HG03571 (cell line): ENCODE results near the gene TMPRSS5.
"Not testable (repeated sequence)": the region's sequence is repeated elsewhere in the genome, so short reads cannot be mapped to it uniquely, and the experiment has no call there.

Experiments used
- ATAC-seq: cut with Tn5 transposase; IDR thresholded peaks from one replicate; pipeline ENCODE4 v1.9.1; 2021; ENCODE audit not compliant: unreplicated experiment

The TMPRSS5 gene

DNA sequence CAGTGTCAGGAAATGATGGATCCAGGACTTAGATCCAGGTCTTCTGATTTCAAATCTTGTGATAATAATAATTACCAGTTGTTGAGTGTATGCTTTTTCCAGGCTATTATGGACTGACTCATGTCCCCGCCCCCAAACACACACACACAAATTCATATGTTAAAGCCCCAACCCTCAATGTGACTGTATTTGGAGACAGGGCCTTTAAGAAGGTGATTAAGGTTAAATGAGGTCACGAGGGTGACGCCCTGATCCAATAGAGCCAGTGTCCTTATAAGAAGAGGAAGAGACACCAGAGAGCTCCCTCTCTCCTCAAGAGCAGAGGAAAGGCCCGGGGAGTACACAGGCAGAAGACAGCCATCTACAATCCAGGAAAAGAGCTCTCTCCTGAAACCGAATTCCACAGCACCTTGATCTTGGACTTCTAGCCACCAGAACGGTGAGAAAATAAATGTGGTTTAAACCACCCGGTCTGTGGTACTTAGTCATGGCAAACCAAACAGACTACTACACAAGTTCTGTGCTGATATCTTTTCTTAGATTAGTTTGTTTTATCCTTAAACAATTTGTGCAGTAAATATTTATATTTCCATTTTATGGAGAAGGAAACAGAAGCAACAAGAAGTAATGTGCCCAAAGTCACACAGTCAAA is 8.2 kb downstream of the TMPRSS5 start:
- ATAC-seq: no peak

DNA sequence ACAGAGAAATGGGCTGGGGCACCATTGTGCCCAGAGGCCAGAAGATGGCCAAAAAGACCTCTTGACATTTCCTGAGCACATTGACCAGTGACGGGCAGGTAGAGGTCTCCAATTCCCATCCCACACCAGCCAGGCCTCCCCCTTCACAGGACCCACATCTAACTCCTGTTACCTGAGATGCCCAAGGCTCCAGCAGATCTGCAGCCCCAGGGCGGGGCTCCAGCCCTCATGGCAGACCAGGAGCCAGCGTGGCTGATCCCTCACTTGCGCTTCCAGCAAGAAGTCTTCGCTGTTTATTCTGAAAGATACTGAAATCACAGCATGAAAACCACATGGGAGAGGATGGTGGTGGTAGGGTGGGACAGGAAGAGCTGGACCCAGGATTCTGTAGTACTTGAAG is 9.0 kb downstream of the TMPRSS5 start:
- ATAC-seq: no peak

DNA sequence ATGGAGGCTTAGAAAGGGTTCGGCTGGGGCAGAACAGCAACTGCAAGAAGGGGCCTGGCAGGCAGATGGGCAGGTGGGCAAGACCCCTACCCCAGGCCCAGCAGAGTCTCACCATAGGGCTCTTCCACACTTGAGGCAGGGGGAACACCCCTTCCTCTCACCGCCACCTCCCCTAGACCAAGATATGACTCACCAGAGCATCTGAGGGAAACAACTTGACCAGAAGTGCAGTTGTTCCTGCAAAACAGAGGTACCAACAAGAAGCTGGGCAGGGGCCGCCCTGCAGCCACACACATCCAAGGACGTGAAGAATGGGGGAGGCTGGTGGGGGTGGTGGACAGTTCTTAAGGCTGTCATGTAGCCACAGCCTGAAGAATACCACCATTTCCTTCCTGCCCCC is 10.9 kb downstream of the TMPRSS5 start:
- no peak for ATAC-seq

DNA sequence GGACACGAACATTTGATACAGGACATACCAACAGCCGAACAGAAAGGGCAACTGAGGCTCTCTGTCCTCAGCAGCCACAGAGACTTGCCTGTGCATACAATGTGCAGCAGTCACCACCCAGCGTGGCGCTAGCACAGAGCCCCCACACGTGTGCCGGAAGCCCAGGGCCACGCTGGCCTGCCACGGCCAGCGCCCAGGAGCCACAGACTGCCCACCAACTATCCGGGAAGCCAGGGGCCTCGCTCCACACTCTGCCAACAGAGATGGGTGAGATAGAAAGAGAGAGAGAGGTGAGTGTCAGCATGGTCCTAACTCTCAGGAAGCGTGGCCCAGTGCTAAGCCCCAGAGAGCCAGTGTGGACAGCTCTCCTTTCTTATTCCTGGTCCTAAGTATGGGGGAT is 11.7 kb downstream of the TMPRSS5 start:
- no peak for ATAC-seq

DNA sequence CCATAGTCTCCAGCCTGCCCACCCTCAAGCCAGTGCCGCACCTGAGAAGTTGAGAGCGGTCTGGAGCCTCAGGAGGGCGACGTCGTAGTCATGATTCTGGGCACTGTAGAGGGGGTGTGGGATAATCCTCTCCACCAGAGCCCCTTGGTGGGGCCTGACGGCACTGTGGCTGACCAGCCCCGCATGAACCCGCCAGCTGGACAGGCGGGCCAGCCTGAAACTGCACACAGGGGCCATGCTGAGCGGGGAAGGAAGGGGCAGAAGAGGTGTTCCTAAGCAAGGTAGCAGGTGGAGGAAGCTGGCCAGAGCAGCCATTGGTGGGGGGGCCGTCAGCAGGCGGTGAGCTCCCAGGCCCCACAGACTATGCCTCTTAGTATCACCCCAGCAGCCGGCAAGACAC is 13.1 kb downstream of the TMPRSS5 start:
- ATAC-seq: no peak

DNA sequence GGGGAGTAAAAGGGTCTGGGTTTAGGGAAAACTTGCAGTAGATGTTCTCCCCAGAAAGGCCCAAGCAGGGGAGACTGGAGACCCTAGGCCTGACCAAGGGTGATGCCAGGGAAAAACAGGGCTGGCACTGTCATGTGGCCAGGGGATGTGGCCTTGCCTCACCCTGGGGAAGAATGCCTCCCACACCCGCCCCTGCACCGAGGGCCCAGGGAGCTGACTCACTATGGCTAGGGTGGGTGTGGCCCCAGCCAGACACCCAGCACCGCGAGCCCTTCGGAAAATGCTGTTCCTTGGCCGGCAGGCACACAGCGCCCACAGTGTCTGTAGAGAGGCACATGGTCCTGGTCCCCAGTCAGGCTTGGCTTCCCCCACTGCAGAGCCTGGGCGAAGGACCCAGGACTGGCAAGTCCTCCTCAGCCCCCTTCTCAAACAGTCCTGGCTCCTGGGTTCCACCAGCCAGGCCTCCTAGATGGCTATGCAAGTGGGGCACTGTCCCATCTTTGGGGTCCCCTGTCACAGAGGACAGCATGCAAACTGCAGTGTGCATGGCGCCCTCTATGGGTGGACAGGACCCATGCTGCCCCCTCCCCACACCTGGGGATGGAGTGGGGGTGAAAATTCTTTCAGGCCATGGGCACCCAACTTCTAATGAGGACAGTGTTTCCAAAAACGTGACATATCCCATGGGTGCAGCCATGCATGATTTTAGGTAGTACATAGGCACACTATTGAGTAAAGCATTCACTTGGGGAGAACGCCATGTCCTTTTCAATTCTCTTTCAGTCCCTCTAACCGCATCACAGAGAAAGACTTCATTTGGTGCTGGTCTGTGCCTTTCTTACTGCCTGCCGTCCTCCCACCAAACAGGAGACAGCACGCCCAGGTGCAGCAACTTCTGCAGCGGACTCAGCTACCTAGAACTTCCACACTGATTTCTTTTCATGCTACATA is 15.2 kb downstream of the TMPRSS5 start:
- ATAC-seq: no peak

DNA sequence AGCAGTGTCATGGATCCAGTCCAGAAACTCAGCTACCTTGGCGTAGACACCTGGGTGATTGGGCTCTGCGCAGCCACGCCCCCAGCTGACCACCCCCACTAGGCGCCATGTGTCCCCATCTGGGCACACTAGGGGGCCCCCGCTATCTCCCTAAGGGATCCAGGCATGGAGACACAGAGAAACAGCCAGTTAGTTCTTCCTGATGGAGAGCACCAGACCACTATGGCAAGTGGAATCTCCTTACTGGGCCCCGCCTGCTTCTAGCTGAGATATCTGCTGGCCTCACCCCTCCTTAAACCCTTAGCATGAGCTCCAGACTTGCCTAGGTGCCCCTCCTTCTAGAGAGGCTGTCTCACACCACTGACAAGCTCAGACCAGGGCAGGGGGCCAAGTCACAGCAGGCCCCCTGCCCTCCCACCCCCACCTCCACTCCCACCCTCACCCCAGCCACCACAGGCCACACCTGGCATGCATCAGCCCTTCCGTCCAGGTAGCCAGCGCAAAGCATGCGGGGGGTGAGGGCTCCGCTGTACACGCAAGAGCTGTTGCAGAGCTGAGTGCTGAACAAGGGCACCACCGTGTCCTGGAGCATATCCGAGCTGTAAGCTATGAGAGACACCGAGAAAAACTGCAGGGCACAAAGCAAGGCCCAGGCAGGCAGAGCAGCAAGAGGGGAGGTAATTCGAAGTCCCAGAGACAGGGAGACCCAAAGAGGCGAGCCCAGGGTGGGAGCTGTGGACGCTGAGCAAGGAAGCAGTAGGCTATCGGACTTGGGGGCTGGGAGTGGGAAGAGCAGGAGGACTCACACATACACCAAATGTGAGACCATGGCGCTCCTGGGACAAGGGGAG is 16.1 kb downstream of the TMPRSS5 start:
- ATAC-seq: no peak

DNA sequence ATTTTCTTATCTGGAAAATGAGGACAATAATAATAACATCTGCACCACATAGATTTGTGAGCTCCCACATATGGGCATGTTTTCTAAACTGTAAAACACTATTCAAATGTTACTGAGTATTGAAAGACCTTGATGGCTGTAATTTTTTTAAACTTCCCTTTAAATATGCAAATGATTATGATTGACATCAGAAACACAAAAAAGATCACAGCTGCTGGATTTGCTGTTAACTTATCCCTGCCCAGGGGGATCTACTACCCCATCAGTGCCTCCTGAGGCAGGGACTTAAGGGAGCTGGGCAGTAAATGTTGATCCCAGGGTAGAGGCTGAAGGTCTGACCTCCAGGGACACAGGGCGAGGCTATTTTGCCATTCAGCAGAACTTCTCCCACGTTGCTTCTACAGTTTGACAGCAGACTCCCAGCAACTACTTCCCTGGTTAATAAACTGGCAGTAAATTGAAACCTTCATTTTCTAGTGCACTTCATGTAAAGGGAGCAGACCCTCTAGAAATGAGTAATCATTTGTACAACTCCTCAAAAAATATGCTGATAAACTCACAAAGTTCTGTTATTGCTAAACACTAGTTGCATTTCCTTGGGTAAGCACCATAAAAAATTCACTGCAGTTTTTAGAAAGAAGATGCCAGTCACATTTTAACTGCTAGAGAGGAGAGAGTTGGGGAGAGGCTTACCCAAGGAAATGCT is 20.3 kb downstream of the TMPRSS5 start:
- ATAC-seq: no peak

DNA sequence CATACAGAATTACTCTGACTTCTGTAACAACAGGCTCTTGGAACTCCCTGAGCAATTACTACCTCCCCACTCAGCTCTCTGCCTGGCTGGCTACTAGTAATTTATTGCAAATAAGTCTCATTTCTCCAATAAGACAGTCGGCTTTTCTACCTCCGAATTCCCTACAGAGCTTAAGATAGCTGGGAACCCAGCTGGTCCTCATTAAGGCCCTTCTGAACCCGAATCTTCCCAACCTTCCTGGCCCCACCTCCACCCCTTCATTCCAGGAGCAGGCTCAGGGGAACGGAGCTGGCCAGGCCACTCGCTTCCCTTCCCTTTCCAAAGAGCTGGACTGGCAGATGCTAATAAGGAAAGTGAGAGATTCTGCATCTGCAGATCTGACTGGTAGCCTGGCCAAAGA is 21.6 kb downstream of the TMPRSS5 start:
- no peak for ATAC-seq

DNA sequence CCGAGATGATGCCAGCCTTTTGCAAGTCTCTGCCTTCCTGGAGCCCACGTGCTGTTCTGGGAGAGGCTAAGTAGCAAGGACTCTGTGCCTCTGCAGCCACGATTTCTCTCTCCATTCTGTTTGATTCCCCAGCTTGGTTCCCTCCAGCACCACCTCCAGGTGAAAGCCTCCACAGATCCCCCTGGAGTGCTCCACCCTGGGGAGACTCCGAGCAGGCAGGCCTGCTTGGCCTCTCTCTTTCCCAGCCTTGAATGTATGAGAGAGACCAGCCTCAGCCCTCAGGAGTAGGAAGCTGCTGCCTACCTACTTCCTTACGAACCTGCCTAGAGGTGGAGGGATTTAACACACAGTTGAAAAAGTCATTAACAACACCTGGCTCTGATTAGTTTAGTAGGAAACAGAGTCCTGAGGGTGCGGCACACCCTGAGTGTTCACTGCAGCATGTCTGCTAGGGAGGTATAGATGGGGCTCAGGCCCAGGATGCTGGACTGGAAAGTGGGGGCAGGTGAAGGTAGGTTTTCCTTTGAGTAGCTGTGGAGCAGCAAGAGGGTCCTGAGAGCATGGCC is 22.5 kb downstream of the TMPRSS5 start:
- no peak for ATAC-seq

DNA sequence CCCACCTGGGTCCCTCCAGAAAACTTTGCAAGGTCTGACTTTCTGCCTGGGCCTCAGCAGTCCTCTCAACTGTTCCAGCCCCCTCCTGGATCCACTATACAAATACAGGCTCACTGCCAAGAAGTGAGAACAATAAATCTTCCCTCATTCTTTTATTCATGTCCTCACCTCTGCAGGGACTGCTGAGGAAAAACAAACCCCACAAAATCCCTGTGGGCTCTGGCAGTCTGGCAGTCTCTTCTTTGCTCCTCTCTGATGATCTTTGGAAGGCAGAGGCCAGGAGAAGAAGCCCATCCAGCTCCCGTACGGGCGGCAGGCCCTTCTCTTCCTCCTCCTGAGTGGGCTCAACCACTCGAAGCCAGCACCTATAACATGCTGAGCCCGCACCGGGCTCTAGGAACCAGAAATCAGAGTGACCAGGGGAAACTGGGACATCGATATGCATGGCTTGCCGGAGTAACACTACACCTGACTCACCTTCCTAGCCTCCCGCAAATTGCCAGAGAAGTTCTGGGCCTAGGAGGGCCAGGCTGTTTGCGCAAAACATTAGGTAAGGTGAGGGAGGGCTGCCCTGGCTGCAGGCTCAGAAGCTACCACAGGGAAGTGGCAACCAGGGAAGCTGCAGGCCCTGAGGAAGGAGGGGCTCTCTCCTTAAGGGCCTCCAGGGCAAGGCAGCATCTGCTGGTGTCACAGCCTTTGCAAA is 24.2 kb downstream of the TMPRSS5 start:
- no peak for ATAC-seq

DNA sequence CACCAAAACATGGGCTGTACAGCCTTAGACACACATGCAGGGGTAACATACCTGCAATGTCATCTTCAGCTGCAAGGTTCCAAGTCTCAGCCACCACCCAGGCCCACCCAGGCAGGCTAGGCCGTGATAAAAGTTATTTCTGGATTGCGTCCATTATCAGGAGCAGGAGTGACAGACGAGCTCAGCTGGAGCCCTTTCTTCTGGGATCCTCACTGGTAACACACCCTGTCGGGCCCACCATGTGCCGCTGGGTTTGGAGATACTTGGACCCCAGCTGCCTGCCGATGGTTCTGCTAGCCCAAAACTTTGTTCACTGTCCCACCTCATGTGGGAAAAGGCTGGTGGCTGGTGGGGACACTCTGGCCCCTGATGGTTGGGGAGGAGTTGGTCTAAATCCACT is 24.8 kb downstream of the TMPRSS5 start:
- ATAC-seq: no peak

DNA sequence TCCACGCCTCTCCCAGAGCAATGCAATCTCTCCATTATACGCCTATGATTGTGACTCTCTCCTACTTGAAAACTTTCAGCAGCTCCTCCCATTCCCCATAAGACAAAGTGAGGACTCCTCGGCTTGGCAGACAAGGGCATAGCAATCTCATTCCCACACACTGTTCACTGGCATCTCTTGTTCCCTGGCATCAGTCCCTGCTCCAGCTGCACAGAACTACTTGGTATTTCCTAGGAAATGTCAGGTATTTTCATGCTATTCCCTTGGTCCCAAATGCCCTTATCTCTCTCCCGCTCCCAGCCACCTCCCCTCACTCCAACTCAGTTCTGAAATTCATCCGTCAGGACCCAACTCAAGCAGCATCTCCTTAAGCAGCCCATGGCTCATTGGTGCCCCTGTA is 28.4 kb downstream of the TMPRSS5 start:
- no peak for ATAC-seq

DNA sequence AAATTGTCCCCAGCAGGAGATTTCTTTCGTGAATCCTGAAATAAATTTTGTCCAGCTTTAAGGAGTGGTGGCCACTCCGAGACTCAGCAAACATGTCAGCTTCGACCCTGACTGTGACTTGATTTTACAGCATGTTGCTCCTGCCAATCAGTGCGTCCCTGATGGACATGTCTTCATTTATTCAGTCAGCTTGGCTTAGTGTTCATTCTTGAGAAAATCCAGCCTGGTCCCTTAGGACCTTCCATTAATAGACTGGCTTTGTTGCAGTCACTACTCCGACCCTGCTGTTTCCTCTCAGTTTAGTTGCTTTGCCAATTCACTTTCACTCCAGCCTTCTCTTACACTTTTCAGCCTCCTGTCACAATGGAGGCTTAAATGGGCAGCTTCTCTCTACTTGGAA is 30.5 kb downstream of the TMPRSS5 start:
- ATAC-seq: no peak

DNA sequence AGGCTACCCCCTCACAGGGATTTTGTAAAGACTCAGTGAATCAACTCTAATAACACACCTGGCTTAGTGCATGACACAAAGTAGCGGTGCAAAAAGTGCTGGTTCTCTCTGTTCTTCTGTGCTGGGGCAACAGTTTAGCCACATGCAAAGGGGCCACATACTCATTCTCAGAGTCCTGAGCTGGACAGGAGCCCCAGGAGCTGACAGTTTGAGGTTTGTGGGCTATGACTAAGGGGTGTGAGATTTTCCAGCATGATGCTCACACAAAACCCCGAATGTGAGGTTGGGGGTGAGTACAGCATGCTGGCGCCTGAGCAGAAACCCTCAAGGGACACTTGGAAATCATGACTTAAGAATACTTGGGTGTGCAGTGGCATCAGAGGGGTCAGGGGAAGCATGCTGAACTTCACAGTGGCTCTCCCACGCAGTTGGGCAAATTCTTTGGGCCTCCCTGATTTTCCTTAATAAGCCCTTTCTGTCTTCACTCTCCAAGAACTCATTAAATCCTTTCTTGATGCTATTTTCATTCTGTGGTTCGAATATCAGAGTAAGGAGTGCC is 31.0 kb downstream of the TMPRSS5 start:
- ATAC-seq: no peak

DNA sequence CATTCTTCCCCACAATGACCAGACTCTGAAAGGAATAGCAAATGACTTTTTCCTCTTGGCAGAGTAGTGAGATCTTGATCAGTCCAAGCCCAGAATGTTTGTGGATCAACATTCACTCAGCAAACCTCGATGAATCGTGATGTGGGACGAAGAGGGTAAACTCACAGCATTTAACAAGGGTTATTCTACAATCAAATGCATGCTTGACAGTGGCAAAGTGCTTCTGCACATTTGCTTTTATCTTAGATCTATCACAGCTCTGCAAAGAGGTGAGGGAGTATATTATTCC is 31.8 kb downstream of the TMPRSS5 start:
- ATAC-seq: no peak

DNA sequence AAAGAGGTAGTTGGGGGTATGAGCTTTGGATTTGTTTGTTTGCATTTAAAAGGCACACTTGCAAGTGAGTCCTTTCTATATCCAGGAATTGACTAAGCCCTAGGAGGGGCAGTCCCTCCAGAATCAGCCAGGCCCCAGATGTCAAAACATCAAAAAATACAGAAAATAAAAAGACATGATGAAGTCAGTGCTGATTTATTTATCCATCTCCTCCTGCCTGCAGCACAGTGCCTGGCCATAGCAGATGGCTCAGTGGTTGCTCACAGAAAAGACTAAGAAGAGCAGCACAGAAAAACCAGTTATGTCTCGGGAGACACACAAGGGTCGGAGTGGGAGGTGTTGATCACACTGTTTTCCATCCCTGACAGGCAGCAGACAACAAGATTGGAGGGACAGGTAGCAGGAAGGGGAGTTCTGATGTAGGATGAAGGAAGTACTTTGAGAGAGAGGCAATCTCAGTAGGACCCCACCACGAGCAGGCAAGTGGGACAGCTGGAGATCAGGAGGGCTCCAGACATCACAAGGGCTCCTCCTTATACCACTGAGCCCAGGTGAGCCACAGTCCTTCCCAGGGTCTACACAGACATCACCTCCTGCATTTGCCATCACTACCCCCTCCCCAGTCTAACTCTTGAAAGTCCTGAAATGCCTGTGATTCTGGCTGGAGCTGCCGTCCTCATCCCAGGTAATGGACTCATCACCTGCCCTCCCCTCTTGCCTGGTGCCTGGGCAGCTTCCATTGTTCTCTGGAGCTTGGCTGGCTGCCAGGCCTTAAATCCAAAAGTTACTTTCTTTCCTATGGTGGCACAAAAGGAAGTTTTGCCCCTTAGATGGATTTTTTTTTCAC is 32.3 kb downstream of the TMPRSS5 start:
- ATAC-seq: no peak

DNA sequence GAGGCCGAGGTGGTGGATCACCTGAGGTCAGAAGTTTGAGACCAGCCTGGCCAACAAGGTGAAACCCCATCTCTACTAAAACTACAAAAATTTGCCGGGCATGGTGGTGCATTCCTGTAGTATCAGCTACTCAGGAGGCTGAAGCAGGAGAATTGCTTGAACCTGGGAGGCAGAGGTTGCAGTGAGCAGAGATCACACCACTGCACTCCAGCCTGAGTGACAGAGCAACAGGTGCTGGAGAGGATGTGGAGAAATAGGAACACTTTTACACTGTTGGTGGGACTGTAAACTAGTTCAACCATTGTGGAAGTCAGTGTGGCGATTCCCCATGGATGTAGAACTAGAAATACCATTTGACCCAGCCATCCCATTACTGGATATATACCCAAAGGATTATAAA is 34.2 kb downstream of the TMPRSS5 start:
- not testable (repeated sequence) for ATAC-seq

DNA sequence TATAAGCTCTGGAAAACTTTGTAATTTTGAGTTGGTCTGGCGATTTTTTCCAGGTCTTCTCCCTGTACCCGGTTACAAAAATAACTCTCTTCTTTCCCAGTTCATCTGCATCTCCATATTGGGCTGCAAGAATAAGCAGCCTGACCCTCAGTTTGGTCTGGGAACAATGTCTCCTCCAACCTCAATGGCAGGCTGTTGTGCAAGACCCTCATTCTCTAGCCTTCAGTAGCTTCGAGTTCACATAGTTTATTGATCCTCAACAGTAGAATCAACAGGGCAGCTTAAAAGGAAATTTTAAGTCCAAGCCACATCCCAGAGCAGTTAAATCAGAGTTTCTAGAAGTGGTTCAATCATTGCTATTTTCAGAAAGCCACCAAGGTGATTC is 35.3 kb downstream of the TMPRSS5 start:
- no peak for ATAC-seq
